ENCODE data around the gene EVA1C.

GRCh38 chr21:32562915-32563314 is 150.4 kb downstream of the EVA1C start:
- TF ChIP-seq CTCF (conservative IDR thresholded peaks at IDR 0.05; ENCODE audit: low read depth in 2 of 2) (no peak), REST (IDR thresholded peaks at IDR 0.05; ENCODE audit: unreplicated experiment) (no peak), POLR2AphosphoS5 (IDR thresholded peaks at IDR 0.05; ENCODE audit: low read depth) (no peak), EZH2phosphoT487 (IDR thresholded peaks at IDR 0.05; ENCODE audit: unreplicated experiment) (no peak), CREB1 (CRISPR knock-in tag; IDR thresholded peaks at IDR 0.05; ENCODE audit: low read depth) (no peak), EZH2 (IDR thresholded peaks at IDR 0.05; ENCODE audit: low read depth, unreplicated experiment) (no peak), ZNF462 (CRISPR knock-in tag; IDR thresholded peaks at IDR 0.05) (no peak), ETS1 (IDR thresholded peaks at IDR 0.05) (no peak), ZNF331 (CRISPR knock-in tag; IDR thresholded peaks at IDR 0.05; ENCODE audit: low read depth) (no peak), JUNB (IDR thresholded peaks at IDR 0.05; ENCODE audit: unreplicated experiment) (no peak), ZNF114 (CRISPR knock-in tag; IDR thresholded peaks at IDR 0.05) (no peak)
